GM23338 (cell line): ENCODE results near the gene CT45A10. TPM values are rescaled to one million over a fixed set of nuclear protein-coding genes. Genes with fewer than 3 reads are reported as not detected.
"Not testable (repeated sequence)": the region's sequence is repeated elsewhere in the genome, so short reads cannot be mapped to it uniquely, and the experiment has no call there.

Source experiments
- ATAC-seq: fragments of 200-7000 bp; cut with Tn5 transposase; 3 replicates; pipeline ENCODE4 v1.9.1; 2020
- DNase-seq: peaks from one replicate; pipeline ENCODE4 v3.0.0-alpha.2; 2015; ENCODE audit warnings: low spot score
- H2AFZ ChIP-seq: fragments of 200-600 bp; sonication (generic); 2 replicates; pipeline ENCODE4 v1.8.0; 2016; ENCODE audit warnings: antibody characterized with exemption, mild to moderate bottlenecking, moderate library complexity
- H3F3A ChIP-seq: fragments of 200-600 bp; sonication (generic); replicated peaks from 2 replicates; pipeline ENCODE4 v1.8.0; 2017; ENCODE audit warnings: antibody characterized with exemption, mixed run types, low read depth
- H3K27ac ChIP-seq: fragments of 200-600 bp; sonication (generic); 2 replicates; pipeline ENCODE4 v1.6.1; 2016; ENCODE audit warnings: low read depth
- H3K27me3 ChIP-seq: fragments of 200-600 bp; sonication (generic); 2 replicates; pipeline ENCODE4 v1.8.0; 2016; ENCODE audit warnings: mild to moderate bottlenecking, mixed run types, moderate library complexity; ENCODE audit not compliant: insufficient read depth
- H3K36me3 ChIP-seq: fragments of 200-600 bp; sonication (generic); 2 replicates; pipeline ENCODE4 v1.8.0; 2016; ENCODE audit warnings: mild to moderate bottlenecking; ENCODE audit not compliant: insufficient read depth
- H3K4me1 ChIP-seq: fragments of 200-600 bp; sonication (generic); 2 replicates; pipeline ENCODE4 v1.8.0; 2016; ENCODE audit warnings: mild to moderate bottlenecking, moderate library complexity; ENCODE audit not compliant: insufficient read depth
- H3K4me2 ChIP-seq: fragments of 200-600 bp; sonication (generic); 2 replicates; pipeline ENCODE4 v1.7.1; 2017; ENCODE audit warnings: mixed run types
- H3K4me3 ChIP-seq: fragments of 200-600 bp; sonication (generic); 2 replicates; pipeline ENCODE4 v1.6.1; 2016; ENCODE audit warnings: mixed run types
- H3K79me2 ChIP-seq: fragments of 200-600 bp; sonication (generic); replicated peaks from 2 replicates; pipeline ENCODE4 v1.8.0; 2017; ENCODE audit warnings: mild to moderate bottlenecking; ENCODE audit not compliant: insufficient read depth
- H3K9me2 ChIP-seq: fragments of 200-600 bp; sonication (generic); 2 replicates; pipeline ENCODE4 v1.8.0; 2017; ENCODE audit not compliant: insufficient read depth
- H4K20me1 ChIP-seq: fragments of 200-600 bp; sonication (generic); replicated peaks from 2 replicates; pipeline ENCODE4 v1.8.0; 2017; ENCODE audit warnings: mild to moderate bottlenecking; ENCODE audit not compliant: insufficient read depth
- H3K27ac Mint-ChIP-seq: 2 replicates; pipeline ENCODE4 v1.8.0; 2020; ENCODE audit warnings: inconsistent platforms, mild to moderate bottlenecking, moderate library complexity, mixed read lengths
- H3K27me3 Mint-ChIP-seq: 3 replicates; pipeline ENCODE4 v1.8.0; 2022; ENCODE audit warnings: low read depth, mild to moderate bottlenecking, moderate library complexity, mixed read lengths, inconsistent platforms; ENCODE audit not compliant: insufficient read depth, poor library complexity
- H3K36me3 Mint-ChIP-seq: 3 replicates; pipeline ENCODE4 v1.8.0; 2021; ENCODE audit warnings: low read depth, mild to moderate bottlenecking, inconsistent platforms, moderate library complexity, mixed read lengths
- H3K4me1 Mint-ChIP-seq: 3 replicates; pipeline ENCODE4 v1.8.0; 2020; ENCODE audit warnings: mild to moderate bottlenecking, inconsistent platforms, mixed read lengths
- H3K4me3 Mint-ChIP-seq: 3 replicates; pipeline ENCODE4 v1.8.0; 2021; ENCODE audit warnings: moderate library complexity, mild to moderate bottlenecking, inconsistent platforms, mixed read lengths
- H3K9me3 Mint-ChIP-seq: 3 replicates; pipeline ENCODE4 v1.8.0; 2020; ENCODE audit warnings: moderate library complexity, mild to moderate bottlenecking, inconsistent platforms, mixed read lengths
- CTCF ChIP-seq, 2 experiments: fragments of 200-600 bp in 1 of 2; sonication (generic) in 1 of 2; conservative IDR thresholded peaks; 2 replicates each; pipeline versions ENCODE4 v1.5.1 to v1.6.1; 2016 to 2017; ENCODE audit warnings: antibody characterized with exemption in 2 of 2, low read depth in 2 of 2, mild to moderate bottlenecking in 2 of 2, moderate library complexity in 1 of 2
- polyA plus RNA-seq: library from polyadenylated mRNA; unstranded; fragments of >200 nt; fragmentation: Nextera tagmentation; extraction: Ambion mirVana; gene quantifications from 2 replicates; pipeline ENCODE4 v1.2.1, GENCODE V29; 2016
- total RNA-seq: library from RNA; depleted of rRNA; stranded (reverse); fragments of >200 nt; shearing (Covaris generic); gene quantifications from 2 replicates; pipeline ENCODE4 v1.2.3, GENCODE V29; 2014

Gene CT45A10
- total and polyA plus RNA-seq, 2 experiments from 2014 or later = not detected

- ATAC-seq, H3K4me1 Mint-ChIP-seq, H3K79me2 ChIP-seq, H3K27ac Mint-ChIP-seq, H3K36me3 Mint-ChIP-seq, H3K36me3 ChIP-seq, H3K27me3 ChIP-seq, H3K27me3 Mint-ChIP-seq, H3K27ac ChIP-seq, H3K4me3 Mint-ChIP-seq, H3K4me1 ChIP-seq, H3K9me2 ChIP-seq, H3K4me2 ChIP-seq, H3F3A ChIP-seq, H2AFZ ChIP-seq, H4K20me1 ChIP-seq, H3K4me3 ChIP-seq: not testable (repeated sequence)
- TF ChIP-seq CTCF (conservative IDR thresholded peaks at IDR 0.05; ENCODE audit: low read depth in 2 of 2) = peak; percentile 20 to 53; a peak in 3 of 4 replicates
- H3K9me3 Mint-ChIP-seq = peaks cover 23% of the 10 kb centered on the region
- DNase-seq = peak; percentile 21
Observed at GRCh38 chrX:135888976-135889375, 4.3 kb downstream of the CT45A10 start.

- not testable (repeated sequence) for H3K27ac ChIP-seq, H3K4me2 ChIP-seq, H3K4me1 Mint-ChIP-seq, H3K27me3 Mint-ChIP-seq, H3F3A ChIP-seq, H2AFZ ChIP-seq, H3K27ac Mint-ChIP-seq, H3K4me3 Mint-ChIP-seq, H3K36me3 Mint-ChIP-seq, H3K79me2 ChIP-seq, H3K9me2 ChIP-seq, ATAC-seq, H3K36me3 ChIP-seq, H4K20me1 ChIP-seq, H3K4me1 ChIP-seq, DNase-seq, H3K4me3 ChIP-seq, H3K27me3 ChIP-seq
- H3K9me3 Mint-ChIP-seq = peaks cover 23% of the 10 kb centered on the region
Observed at GRCh38 chrX:135888230-135888629, 5.0 kb downstream of the CT45A10 start.

- not testable (repeated sequence) for H3K79me2 ChIP-seq, H3K9me2 ChIP-seq, H3K9me3 Mint-ChIP-seq, H3K4me1 ChIP-seq, H3K27ac ChIP-seq, H3K4me2 ChIP-seq, DNase-seq, H3K4me3 Mint-ChIP-seq, H3K36me3 Mint-ChIP-seq, H3K27ac Mint-ChIP-seq, H3F3A ChIP-seq, H3K4me1 Mint-ChIP-seq, H4K20me1 ChIP-seq, ATAC-seq, H3K36me3 ChIP-seq, H2AFZ ChIP-seq, H3K27me3 ChIP-seq, H3K4me3 ChIP-seq, H3K27me3 Mint-ChIP-seq
Observed at GRCh38 chrX:135882741-135883140, 10.5 kb downstream of the CT45A10 start.

- ATAC-seq, H3K27me3 ChIP-seq, H3K4me1 Mint-ChIP-seq, H3K27me3 Mint-ChIP-seq, H2AFZ ChIP-seq, H3K4me3 Mint-ChIP-seq, H3K27ac ChIP-seq, H3K27ac Mint-ChIP-seq, H3K79me2 ChIP-seq, H3F3A ChIP-seq, H3K9me3 Mint-ChIP-seq, H3K4me2 ChIP-seq, H4K20me1 ChIP-seq, DNase-seq, H3K9me2 ChIP-seq, H3K4me1 ChIP-seq, H3K4me3 ChIP-seq, H3K36me3 ChIP-seq, H3K36me3 Mint-ChIP-seq: not testable (repeated sequence)
Observed at GRCh38 chrX:135871712-135872111, 21.5 kb downstream of the CT45A10 start, which contains the start of gene CT45A9. CT45A9 (minus strand) TSS chrX:135871812; CDS start chrX:135868061, 3,751 bp downstream.

- H2AFZ ChIP-seq, H3K4me1 ChIP-seq, H3K27ac Mint-ChIP-seq, H3K4me1 Mint-ChIP-seq, H3K9me2 ChIP-seq, H3K27me3 ChIP-seq, H3F3A ChIP-seq, H3K27me3 Mint-ChIP-seq, H3K9me3 Mint-ChIP-seq, H3K4me3 ChIP-seq, H3K4me2 ChIP-seq, H4K20me1 ChIP-seq, H3K36me3 Mint-ChIP-seq, H3K4me3 Mint-ChIP-seq, H3K36me3 ChIP-seq, DNase-seq, H3K79me2 ChIP-seq, ATAC-seq, H3K27ac ChIP-seq: not testable (repeated sequence)
Observed at GRCh38 chrX:135854438-135854837, 38.8 kb downstream of the CT45A10 start, which contains the start of gene CT45A8. CT45A8 (minus strand) TSS chrX:135854538; CDS start chrX:135850783, 3,755 bp downstream.

GRCh38 chrX:135837180-135837579 is 56.1 kb downstream of the CT45A10 start, which contains the start of gene CT45A7:
CT45A7 (minus strand) TSS chrX:135837280; CDS start chrX:135833533, 3,747 bp downstream.
- H2AFZ ChIP-seq, ATAC-seq, H3K79me2 ChIP-seq, H3K36me3 ChIP-seq, H3K4me3 ChIP-seq, H3K4me1 Mint-ChIP-seq, DNase-seq, H3F3A ChIP-seq, H3K27me3 Mint-ChIP-seq, H3K27ac Mint-ChIP-seq, H3K27ac ChIP-seq, H3K9me2 ChIP-seq, H3K36me3 Mint-ChIP-seq, H3K4me1 ChIP-seq, H4K20me1 ChIP-seq, H3K27me3 ChIP-seq, H3K4me3 Mint-ChIP-seq, H3K4me2 ChIP-seq, H3K9me3 Mint-ChIP-seq: not testable (repeated sequence)
